ENCODE measurements around the gene GNPTG. TPM values are rescaled to one million over a fixed set of nuclear protein-coding genes. Genes with fewer than 3 reads are reported as not detected.

GNPTG gene
- total RNA-seq, 2 donors from 2014 or later, result 99.6 to 132 TPM

DNA sequence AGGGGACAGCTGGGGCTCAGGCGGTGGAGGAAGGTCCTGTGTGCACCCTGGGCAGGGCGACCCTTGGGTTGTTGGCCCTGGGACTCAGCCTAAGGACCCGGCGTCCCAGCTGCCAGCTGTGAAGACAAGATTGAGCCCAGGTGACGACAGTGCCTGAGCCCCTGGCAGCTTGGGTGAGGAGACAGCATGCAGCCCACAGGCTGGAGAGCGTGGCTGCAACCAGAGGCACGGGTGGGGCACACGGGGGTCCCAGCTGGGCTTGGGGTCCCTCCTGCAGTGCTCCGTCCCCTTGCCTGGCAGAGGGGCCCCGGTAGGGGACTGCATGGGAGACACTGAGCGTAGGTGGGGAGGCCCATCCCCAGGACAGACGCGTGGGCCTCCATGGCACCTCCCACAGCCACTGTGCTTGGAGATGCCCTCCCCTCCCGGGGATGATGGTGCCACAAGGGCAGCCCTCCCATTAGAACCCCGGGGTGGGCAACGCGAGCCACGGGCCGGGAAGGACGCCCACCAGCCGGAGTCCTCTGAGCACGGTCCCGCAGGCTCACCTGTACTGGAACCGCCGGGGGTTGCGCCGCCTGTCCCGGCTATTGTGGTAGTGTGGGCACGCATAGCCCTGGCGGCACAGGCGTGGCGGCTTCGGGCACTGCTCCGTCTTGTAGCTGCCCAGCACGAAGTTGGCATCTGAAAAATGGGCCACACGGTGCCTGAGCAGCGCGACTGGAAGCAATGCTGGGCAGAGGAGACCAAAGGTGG, 47.3 kb downstream of the GNPTG start:
- Histone ChIP-seq H3K36me3 (peaks cover 4 to 17% of the 10 kb centered on the region in 2 donors), H3K27ac (no peak overlapping the region), H3K4me3 (no peak overlapping the region), H3K9me3 (no peaks in the 10 kb centered on the region), H3K27me3 (replicated peaks; ENCODE audit: insufficient read depth) (no peaks in the 10 kb centered on the region), H3K4me1 (replicated peaks) (no peaks in the 10 kb centered on the region)
- TF ChIP-seq POLR2A (IDR thresholded peaks at IDR 0.05) (no peak), POLR2AphosphoS5 (IDR thresholded peaks at IDR 0.05) (no peak), CTCF (IDR thresholded peaks at IDR 0.05) (no peak)
- intact Hi-C loops (cut with DNase I), result no loop called here
- WGBS, result 97% methylated on average over 38 of the region's 38 CpGs
- DNase-seq (ENCODE audit: low spot score), result no peak

DNA sequence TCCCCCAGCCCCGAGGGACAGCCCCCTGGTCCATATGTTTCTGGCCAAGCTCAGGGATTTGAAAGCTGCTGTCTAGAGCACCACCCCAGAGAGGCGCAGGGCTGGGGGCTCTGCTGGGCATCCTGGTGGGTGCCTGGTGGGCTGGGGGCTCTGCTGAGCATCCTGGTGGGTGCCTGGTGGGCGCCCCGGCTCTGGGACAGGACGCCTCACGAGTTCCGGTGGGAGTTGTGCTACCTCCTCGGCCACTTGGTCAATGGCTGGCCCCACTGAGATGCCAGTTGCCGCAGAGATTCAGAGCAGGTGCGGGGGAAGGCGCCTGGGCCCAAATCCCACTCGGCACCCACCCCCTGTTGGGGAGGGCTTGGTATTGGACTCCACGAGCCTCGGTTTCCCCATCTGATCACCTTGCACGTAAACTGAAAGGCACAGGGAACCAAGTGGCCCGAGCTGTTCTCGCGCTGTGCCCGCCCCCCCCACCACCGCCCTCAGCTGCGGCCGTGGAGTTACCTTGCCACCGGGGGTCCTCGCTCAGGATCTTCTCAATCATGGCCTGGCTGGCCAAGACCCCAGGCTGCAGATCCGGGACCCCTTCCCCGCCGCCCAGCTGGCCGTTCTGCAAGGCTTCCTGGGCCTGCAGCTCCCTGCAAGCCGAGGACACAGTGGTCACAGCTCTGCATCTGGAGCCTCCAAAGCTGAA, 49.5 kb downstream of the GNPTG start:
- H3K4me3 ChIP-seq, result no peak overlapping the region
- intact Hi-C loops (cut with DNase I), result no loop called here
- no peaks in the 10 kb centered on the region for H3K9me3 ChIP-seq
- DNase-seq (ENCODE audit: low spot score), result no peak
- no peaks in the 10 kb centered on the region for H3K4me1 ChIP-seq (replicated peaks)
- no peak overlapping the region for H3K27ac ChIP-seq
- no peaks in the 10 kb centered on the region for H3K27me3 ChIP-seq (replicated peaks; ENCODE audit: insufficient read depth)
- TF ChIP-seq CTCF (IDR thresholded peaks at IDR 0.05), result no peak
- H3K36me3 ChIP-seq, result peaks cover 4 to 17% of the 10 kb centered on the region in 2 donors
- WGBS, result 86% methylated on average over 29 of the region's 29 CpGs

- intact Hi-C loops (cut with DNase I), result no loop called here
These were observed 50.0 kb downstream of the GNPTG start for GRCh38 chr16:1401758-1402154.

DNA sequence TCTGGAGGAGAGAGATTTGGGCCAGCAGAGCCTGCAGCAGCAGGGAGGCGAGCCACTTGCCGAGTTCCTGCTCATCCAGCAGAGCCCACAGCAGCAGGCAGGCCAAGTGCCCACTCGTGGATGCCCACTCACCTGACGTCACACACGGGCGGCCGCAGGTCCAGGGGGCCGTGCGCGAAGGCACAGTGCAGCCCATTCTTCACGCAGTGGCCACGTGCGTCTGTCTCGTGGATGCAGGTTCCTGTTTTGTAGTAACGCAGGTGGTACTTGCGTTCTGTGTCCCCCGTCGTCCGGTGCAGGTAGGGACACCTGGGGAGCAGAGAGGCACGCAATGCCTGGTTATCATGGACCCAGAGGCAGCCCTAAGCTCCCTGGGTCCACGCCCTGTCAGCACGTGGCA, 51.3 kb downstream of the GNPTG start:
- Histone ChIP-seq H3K9me3 (no peaks in the 10 kb centered on the region), H3K27ac (no peak overlapping the region), H3K4me3 (no peak overlapping the region), H3K36me3 (peaks cover 4 to 17% of the 10 kb centered on the region in 2 donors), H3K27me3 (replicated peaks; ENCODE audit: insufficient read depth) (no peaks in the 10 kb centered on the region), H3K4me1 (replicated peaks) (peaks cover 3% of the 10 kb centered on the region)
- intact Hi-C loops (cut with DNase I), result no loop called here
- WGBS, result 95% methylated on average over 22 of the region's 22 CpGs
- TF ChIP-seq POLR2A (IDR thresholded peaks at IDR 0.05), result no peak
- no peak for TF ChIP-seq POLR2AphosphoS5 (IDR thresholded peaks at IDR 0.05)
- no peak for TF ChIP-seq CTCF (IDR thresholded peaks at IDR 0.05)
- no peak for DNase-seq (ENCODE audit: low spot score)

More at GRCh38 chr16:1401758-1402154, 50.0 kb downstream of the GNPTG start:
- DNase-seq (ENCODE audit: low spot score), result no peak
- H3K36me3 ChIP-seq, result peaks cover 4 to 17% of the 10 kb centered on the region in 2 donors
- H3K4me3 ChIP-seq, result no peak overlapping the region
- H3K27ac ChIP-seq, result no peak overlapping the region
- H3K27me3 ChIP-seq (replicated peaks; ENCODE audit: insufficient read depth), result no peaks in the 10 kb centered on the region
- no peaks in the 10 kb centered on the region for H3K9me3 ChIP-seq
- no peaks in the 10 kb centered on the region for H3K4me1 ChIP-seq (replicated peaks)
- TF ChIP-seq POLR2AphosphoS5 (IDR thresholded peaks at IDR 0.05) (no peak), POLR2A (IDR thresholded peaks at IDR 0.05) (no peak), CTCF (IDR thresholded peaks at IDR 0.05) (no peak)
- 96% methylated on average over 13 of the region's 13 CpGs for WGBS
